HG02852 (cell line): ENCODE measurements around the gene OBSL1.

ENCODE experiments used
- ATAC-seq: cut with Tn5 transposase; IDR thresholded peaks from one replicate; pipeline ENCODE4 v1.9.1; 2021; ENCODE audit warnings: mild to moderate bottlenecking, moderate library complexity; ENCODE audit not compliant: unreplicated experiment

The OBSL1 gene

DNA sequence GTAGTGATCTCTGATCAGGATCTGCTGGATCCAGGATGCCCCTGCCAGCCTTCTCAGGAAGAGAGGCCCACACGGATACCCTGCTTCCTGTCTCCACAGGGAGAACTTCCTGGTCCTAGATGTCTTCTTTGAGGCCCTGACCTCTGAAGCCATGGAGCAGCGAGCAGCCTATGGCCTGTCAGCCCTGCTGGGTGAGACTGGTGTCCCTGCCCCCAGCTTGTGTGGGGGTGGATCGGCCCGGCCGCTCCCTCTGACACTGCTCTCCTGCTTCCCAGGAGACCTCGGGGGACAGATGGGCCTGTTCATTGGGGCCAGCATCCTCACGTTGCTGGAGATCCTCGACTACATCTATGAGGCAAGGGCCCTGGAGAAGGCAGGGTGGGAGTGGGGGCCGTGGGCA is 34.4 kb downstream of the OBSL1 start:
- no peak for ATAC-seq

DNA sequence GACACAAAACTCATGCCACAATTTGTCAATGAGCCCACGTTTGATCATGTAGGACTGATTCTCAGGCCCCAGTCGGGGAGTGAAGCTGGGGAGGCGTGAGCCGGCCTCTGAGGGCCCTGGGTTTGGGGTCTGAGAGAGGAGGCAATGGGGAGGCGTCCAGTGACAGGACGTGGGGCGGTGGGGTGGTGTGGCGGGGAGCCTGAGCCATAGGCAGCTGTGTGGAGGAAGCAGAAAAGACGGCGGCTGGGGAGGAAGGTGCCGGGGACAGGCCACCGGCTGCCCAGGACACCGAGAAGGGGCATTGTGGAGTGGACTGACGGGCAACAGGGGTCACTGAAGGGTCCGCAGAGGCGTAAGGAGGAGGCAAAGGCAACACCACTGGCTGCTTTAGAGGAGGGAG is 34.9 kb downstream of the OBSL1 start:
- no peak for ATAC-seq

DNA sequence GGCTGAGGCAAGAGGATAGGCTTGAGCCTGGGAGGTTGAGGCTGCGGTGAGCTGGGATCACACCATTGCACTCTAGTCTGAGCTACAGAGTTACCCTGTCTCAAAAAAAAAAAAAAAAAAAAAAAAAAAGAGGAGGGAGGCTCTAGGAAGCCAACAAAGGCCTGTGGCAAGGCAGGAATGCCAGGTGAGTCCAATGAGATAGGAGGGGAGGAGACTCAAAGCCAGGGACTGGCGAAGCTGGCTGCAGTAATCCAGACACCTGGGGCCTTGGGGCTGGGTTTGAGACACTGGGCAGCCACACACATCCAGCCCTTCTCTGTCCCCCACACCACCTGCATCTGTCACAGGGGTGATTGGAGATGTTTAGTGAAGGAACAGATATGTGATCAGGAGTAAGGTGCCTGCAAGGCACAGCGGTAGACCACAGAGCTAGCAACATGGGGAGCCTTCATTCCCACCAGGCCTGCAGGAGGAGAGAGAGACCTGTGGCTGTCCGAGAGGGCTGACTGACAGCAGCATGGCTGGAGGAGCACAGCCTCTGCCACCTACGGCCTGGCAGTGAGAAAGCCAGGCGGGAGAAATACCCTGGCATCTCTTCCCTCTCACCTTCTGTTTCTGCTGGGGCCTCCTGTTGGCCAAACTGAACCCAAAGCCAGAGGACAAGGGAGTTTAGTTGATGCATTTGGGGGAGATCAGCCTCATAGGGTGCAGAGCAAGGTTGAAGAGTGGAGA is 37.2 kb downstream of the OBSL1 start:
- no peak for ATAC-seq

DNA sequence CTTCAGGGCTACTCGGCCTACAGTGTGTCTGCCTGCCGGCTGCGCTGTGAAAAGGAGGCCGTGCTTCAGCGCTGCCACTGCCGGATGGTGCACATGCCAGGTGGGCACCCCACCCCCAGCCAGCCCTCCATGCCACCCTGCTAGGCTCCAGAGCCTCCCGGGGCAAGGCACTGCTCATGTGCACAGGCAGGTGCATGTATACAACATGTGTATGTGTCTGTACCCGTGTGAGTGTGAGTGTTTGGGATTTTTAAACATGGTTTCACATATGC is 39.0 kb downstream of the OBSL1 start:
- no peak for ATAC-seq

- ATAC-seq: no peak
These were observed 39.5 kb downstream of the OBSL1 start for GRCh38 chr2:219531639-219532377.

GRCh38 chr2:219530048-219530963 is 41.0 kb downstream of the OBSL1 start:
- ATAC-seq: peak; percentile 90

- ATAC-seq: no peak
These were observed 43.9 kb downstream of the OBSL1 start for GRCh38 chr2:219527472-219527871.

DNA sequence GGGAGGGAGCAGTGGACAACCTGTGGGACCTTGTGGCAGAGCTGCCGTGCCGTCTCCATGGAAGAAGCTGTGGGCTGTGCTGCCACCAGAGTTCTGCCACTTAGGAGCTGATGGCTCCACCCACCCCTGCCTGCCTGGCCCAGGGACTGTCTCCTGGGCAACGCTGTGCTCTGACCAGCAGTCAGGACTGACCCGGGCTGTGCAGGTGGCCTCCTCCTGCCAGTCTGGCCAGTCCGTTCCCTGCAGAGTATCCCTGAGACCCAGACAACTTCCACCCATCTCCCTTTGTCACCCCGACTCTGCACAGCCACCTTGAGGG is 44.3 kb downstream of the OBSL1 start:
- no peak for ATAC-seq

DNA sequence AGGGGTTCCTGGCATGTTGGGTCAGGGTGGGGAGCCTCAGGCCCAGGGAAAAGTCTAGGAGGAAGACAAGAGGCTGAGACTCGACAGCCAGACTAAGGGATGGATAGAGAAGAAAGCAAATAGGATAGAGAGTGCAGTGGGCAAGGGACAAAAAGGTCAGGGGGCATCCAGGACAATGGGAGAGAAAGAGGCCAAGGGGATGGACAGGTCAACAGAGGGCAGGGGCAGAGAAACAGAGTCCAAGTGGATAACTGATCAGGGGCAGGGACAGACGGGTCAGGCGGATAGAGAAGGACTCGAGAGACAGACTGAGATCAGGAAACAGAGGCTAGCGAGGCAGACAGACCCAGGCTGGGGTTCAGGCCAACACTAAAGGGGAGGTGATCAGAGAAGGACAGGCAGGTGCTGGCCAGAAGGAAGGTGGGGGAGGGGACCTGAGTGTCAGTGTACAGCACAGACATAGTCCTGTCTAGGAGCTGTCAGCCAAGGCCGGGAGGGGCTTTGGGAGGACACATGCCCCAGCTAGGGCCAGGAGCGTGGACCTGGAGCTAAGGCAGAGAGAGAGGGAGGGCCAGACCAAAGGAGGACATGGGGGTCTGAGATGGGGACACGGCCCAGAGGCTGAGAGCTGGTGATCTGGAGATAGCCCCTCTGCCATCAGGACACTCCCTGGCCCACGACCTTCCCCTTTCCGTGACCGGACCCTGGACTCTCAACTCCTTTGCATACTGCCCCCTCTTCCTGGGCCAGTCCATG is 44.8 kb downstream of the OBSL1 start:
- no peak for ATAC-seq

GRCh38 chr2:219525533-219526232 is 45.7 kb downstream of the OBSL1 start:
- ATAC-seq: no peak

GRCh38 chr2:219524817-219525216 is 46.5 kb downstream of the OBSL1 start:
- no peak for ATAC-seq

GRCh38 chr2:219523031-219523671 is 48.2 kb downstream of the OBSL1 start:
- ATAC-seq: no peak

- no peak for ATAC-seq
These were observed 49.0 kb downstream of the OBSL1 start for GRCh38 chr2:219522111-219523030.

DNA sequence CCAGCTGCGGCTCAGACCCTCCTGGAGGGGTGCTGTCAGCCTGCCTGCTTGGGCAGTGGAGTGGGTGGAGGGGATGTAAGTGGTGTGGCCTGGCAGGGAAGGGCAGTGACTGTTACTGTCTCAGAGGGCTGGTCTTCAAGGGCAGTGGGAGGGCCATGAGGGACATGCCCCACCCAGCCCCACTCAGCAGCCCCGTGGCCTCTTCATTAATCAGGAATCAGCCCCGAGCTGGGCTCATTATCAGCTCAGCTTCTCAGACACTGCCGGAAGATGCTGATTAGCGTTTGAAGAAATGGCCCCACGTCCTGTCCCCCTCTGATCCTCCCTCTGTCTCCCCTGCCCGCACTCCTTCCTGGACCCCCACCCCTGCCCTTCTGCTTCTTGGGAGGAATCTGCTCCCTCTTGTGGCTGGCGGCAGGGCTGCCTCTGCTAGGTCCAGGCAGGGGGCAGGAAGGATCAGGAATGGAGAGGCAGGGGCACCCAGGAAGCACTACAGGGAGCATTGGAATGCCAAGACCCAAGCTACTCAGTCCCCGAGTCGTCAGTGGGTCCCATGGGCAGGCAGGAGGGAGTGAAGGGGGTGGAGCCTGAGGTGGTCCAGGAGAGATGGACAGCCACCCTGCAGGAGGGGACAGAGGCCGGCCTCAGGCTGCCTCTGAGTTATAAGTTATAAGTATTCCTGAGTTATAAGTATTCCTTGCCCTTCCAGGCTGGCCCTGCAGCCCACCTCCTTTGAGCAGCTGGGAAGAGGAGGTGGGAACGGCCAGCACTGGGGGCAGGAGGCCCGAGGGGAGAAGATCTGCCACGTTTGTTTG is 50.1 kb downstream of the OBSL1 start:
- ATAC-seq: no peak

- no peak for ATAC-seq
These were observed 51.3 kb downstream of the OBSL1 start for GRCh38 chr2:219520079-219520478.

GRCh38 chr2:219519526-219519916 is 51.8 kb downstream of the OBSL1 start:
- ATAC-seq: no peak

DNA sequence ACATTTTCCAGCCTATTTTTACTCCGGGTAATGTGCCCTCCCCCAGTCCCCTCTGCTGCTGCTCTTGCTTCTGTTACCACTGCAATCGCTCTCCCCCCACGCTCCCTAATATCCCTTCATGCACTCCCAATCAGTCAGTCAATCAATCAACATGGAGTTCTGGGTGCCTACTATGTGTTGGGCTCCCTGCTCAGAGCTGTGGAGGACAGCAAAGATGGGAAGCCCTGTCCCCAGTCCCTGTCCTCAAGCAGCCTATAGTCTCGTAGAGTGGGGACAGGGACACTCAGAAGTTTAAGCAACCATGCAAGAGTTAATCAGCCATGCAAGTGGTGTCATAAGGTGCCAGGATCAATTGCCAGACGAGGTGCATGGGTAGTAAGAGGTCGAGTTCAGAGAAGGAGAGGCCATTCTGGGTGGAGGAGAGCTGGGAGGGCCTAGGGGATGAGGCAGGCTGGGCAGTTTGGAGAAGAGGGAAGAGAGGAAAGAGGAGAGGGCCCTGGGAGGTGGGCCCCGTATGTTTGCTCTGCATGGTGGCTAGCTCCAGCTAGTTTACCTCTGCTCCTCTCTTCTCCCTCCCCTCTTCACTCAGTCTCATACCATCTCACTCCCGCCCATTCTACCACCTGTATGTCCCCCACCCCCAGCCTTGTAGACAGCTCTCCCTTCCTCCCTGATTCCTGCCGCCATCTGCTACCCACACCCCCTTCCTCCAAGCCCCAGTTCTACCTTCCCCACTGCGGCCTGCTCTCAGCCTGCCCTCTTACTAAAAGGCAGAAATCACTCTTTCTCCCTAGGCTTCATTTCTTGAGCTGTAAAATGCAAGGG is 53.2 kb downstream of the OBSL1 start:
- no peak for ATAC-seq
